GM19099 (cell line): Measurements from ENCODE around the gene PSPN.
A peak's percentile ranks its signal among the peaks of the same experiment; 100 is the strongest.

Source experiments
- POLR2A ChIP-seq: IDR thresholded peaks from 3 replicates; pipeline ENCODE4 v1.6.1; 2011; ENCODE audit warnings: low read depth; ENCODE audit not compliant: insufficient read length; ENCODE audit errors: extremely low read depth

PSPN gene

GRCh38 chr19:6412447-6413091, 36.8 kb upstream of the PSPN start:
- TF ChIP-seq POLR2A: peak; percentile 12

GRCh38 chr19:6412061-6412446, 36.3 kb upstream of the PSPN start:
- no peak for TF ChIP-seq POLR2A

GRCh38 chr19:6409346-6409745, 33.6 kb upstream of the PSPN start:
- TF ChIP-seq POLR2A: no peak

GRCh38 chr19:6406401-6406800, 30.7 kb upstream of the PSPN start:
- no peak for TF ChIP-seq POLR2A

GRCh38 chr19:6402837-6403608, 27.3 kb upstream of the PSPN start:
- no peak for TF ChIP-seq POLR2A

- no peak for TF ChIP-seq POLR2A
Observed at GRCh38 chr19:6402058-6402457, 26.3 kb upstream of the PSPN start.

GRCh38 chr19:6396305-6396704, 20.6 kb upstream of the PSPN start:
- no peak for TF ChIP-seq POLR2A

- TF ChIP-seq POLR2A: no peak
Observed at GRCh38 chr19:6394831-6395230, 19.1 kb upstream of the PSPN start.

- TF ChIP-seq POLR2A: no peak
Observed at GRCh38 chr19:6393983-6394412, 18.3 kb upstream of the PSPN start.

- peak; percentile 64 for TF ChIP-seq POLR2A
Observed at GRCh38 chr19:6393074-6393982, 17.6 kb upstream of the PSPN start, which contains the start of gene GTF2F1. Gene GTF2F1, minus strand, starts transcription at chr19:6393164. Its CDS starts 169 bp downstream, at chr19:6392995.

- no peak for TF ChIP-seq POLR2A
Observed at GRCh38 chr19:6392221-6393073, 16.7 kb upstream of the PSPN start.

GRCh38 chr19:6387372-6387771, 11.6 kb upstream of the PSPN start:
- no peak for TF ChIP-seq POLR2A

GRCh38 chr19:6384381-6384780, 8.6 kb upstream of the PSPN start:
- TF ChIP-seq POLR2A: no peak

- no peak for TF ChIP-seq POLR2A
Observed at GRCh38 chr19:6383188-6383587, 7.5 kb upstream of the PSPN start.
